Natural killer cell (primary cell): ENCODE results near the gene LINC00305. TPM values are rescaled to one million over a fixed set of nuclear protein-coding genes. Genes with fewer than 3 reads are reported as not detected.

ENCODE experiments used
- ATAC-seq, 3 donors: fragments of 150-1000 bp in 2 of 3; fragments of 200-7000 bp in 1 of 3; cut with Tn5 transposase; 1 replicate in 1 of 3; 2 replicates in 2 of 3; pipeline ENCODE4 v1.10.0; 2021; ENCODE audit warnings: mild to moderate bottlenecking in 2 of 3, moderate library complexity in 2 of 3
- DNase-seq, 2 donors: peaks; one replicate each; pipeline versions ENCODE4 v3.0.0 to v3.0.0-alpha.2; 2013 to 2021; ENCODE audit warnings: mixed read lengths in 1 of 2
- H3K27ac ChIP-seq: one replicate; pipeline ENCODE4 v1.5.1; 2013; ENCODE audit warnings: mild to moderate bottlenecking, low read length
- H3K27me3 ChIP-seq: one replicate; pipeline ENCODE4 v1.6.1; 2013; ENCODE audit warnings: low read length; ENCODE audit not compliant: control insufficient read depth, insufficient read depth
- H3K36me3 ChIP-seq: one replicate; pipeline ENCODE4 v1.6.1; 2013; ENCODE audit warnings: low read length; ENCODE audit not compliant: control insufficient read depth, insufficient read depth
- H3K4me1 ChIP-seq: one replicate; pipeline ENCODE4 v1.6.1; 2013; ENCODE audit warnings: low read length; ENCODE audit not compliant: control insufficient read depth, insufficient read depth
- H3K4me3 ChIP-seq: one replicate; pipeline ENCODE4 v1.5.1; 2013; ENCODE audit warnings: low read length
- H3K9me3 ChIP-seq: one replicate; pipeline ENCODE4 v1.6.1; 2013; ENCODE audit warnings: low read length; ENCODE audit not compliant: control insufficient read depth, insufficient read depth
- H3K27ac Mint-ChIP-seq, 2 donors: one replicate each; pipeline ENCODE4 v1.8.0; 2022; ENCODE audit warnings: mild to moderate bottlenecking in 2 of 2, mixed read lengths in 2 of 2, moderate library complexity in 1 of 2
- H3K27me3 Mint-ChIP-seq, 2 donors: one replicate each; pipeline ENCODE4 v1.8.0; 2022; ENCODE audit warnings: low read depth in 2 of 2, mixed read lengths in 2 of 2
- H3K36me3 Mint-ChIP-seq: one replicate; pipeline ENCODE4 v1.8.0; 2022; ENCODE audit warnings: mixed read lengths
- H3K4me1 Mint-ChIP-seq, 2 donors: one replicate each; pipeline ENCODE4 v1.8.0; 2022; ENCODE audit warnings: mixed read lengths in 2 of 2
- H3K4me3 Mint-ChIP-seq: one replicate; pipeline ENCODE4 v1.8.0; 2022; ENCODE audit warnings: mild to moderate bottlenecking, moderate library complexity, mixed read lengths
- H3K9me3 Mint-ChIP-seq, 2 donors: one replicate each; pipeline ENCODE4 v1.8.0; 2022; ENCODE audit warnings: mixed read lengths in 2 of 2
- CTCF ChIP-seq: fragments of 200-600 bp; IDR thresholded peaks from one replicate; pipeline ENCODE4 v1.8.0; 2022; ENCODE audit warnings: antibody characterized with exemption
- WGBS: methylation state at CpG from one replicate; pipeline ENCODE4 v1.1.7; 2013; ENCODE audit warnings: missing lambda C conversion rate; ENCODE audit not compliant: insufficient coverage; 5-methylcytosine and 5-hydroxymethylcytosine counted together
- intact Hi-C: fragments of 100-400 bp; cut with micrococcal nuclease; formaldehyde crosslinking; loops from one replicate; pipeline ENCODE4 v1.14.2; 2022
- total RNA-seq, 4 donors: library from RNA; stranded (reverse); fragments of 120-200 nt in 1 of 4; gene quantifications; one replicate each; pipeline versions ENCODE4 v1.2.3 to v1.2.4, GENCODE V29; 2013 to 2022

LINC00305 gene
- total RNA-seq, 3 donors from 2014 or later (not counting 1 experiment from before 2014, with no cell fraction given), result not detected

GRCh38 chr18:64031411-64031810, 117.5 kb downstream of the LINC00305 start:
- no peaks in the 10 kb centered on the region for H3K36me3 ChIP-seq
- TF ChIP-seq CTCF, result no peak
- WGBS, result 67% methylated on average over 1 of the region's 3 CpGs
- Mint-ChIP-seq H3K27ac (no peak overlapping the region), H3K36me3 (no peaks in the 10 kb centered on the region), H3K27me3 (no peaks in the 10 kb centered on the region), H3K9me3 (no peaks in the 10 kb centered on the region), H3K4me1 (no peaks in the 10 kb centered on the region), H3K4me3 (no peak overlapping the region)
- no peak overlapping the region for H3K4me3 ChIP-seq
- no peaks in the 10 kb centered on the region for H3K27me3 ChIP-seq
- DNase-seq (no peak), ATAC-seq (no peak)
- no peaks in the 10 kb centered on the region for H3K4me1 ChIP-seq
- H3K9me3 ChIP-seq, result no peaks in the 10 kb centered on the region
- no peak overlapping the region for H3K27ac ChIP-seq
- intact Hi-C loops, result no loop called here

Other genes starting within 250 kb of the LINC00305 start
- gene SERPINB10, start 241.1 kb downstream of the LINC00305 start, total RNA-seq, result under 1 TPM in 1 of 3 donors, not detected in 2; 0.43 TPM
- not detected for gene HMSD, start 199.8 kb downstream of the LINC00305 start, total RNA-seq
- gene SERPINB8, start 179.0 kb downstream of the LINC00305 start, total RNA-seq, result 10 to 100 TPM in 2 of 3 donors, 1 to 10 TPM in 1; 4.9 to 12.9 (median 12.8) TPM